Upper lobe of left lung (tissue), 6 donors: ENCODE data around the gene ERCC6L2. TPM values are rescaled to one million over a fixed set of nuclear protein-coding genes. Genes with fewer than 3 reads are reported as not detected.

Source experiments
- ATAC-seq, 2 donors: fragments of 200-7000 bp; cut with Tn5 transposase; one replicate each; pipeline ENCODE4 v1.9.1; 2022; ENCODE audit warnings: mild to moderate bottlenecking in 2 of 2, moderate library complexity in 2 of 2; ENCODE audit not compliant: low FRiP score in 2 of 2
- DNase-seq, 2 donors: peaks; one replicate each; pipeline ENCODE4 v3.0.0-alpha.2; 2019 to 2020
- H3K27ac ChIP-seq, 4 donors: fragments of 200-600 bp; sonication (generic); one replicate each; pipeline ENCODE4 v1.5.1; 2016 to 2019
- H3K27me3 ChIP-seq, 4 donors: fragments of 200-600 bp; sonication (generic); one replicate each; pipeline ENCODE4 v1.5.1; 2017 to 2019
- H3K36me3 ChIP-seq, 4 donors: fragments of 200-600 bp; sonication (generic); one replicate each; pipeline ENCODE4 v1.5.1; 2016 to 2019
- H3K4me1 ChIP-seq, 4 donors: fragments of 200-600 bp; sonication (generic); one replicate each; pipeline ENCODE4 v1.5.1; 2018 to 2019
- H3K4me3 ChIP-seq, 4 donors: fragments of 200-600 bp; sonication (generic); one replicate each; pipeline ENCODE4 v1.5.1; 2017 to 2019; ENCODE audit warnings: mild to moderate bottlenecking in 2 of 4, moderate library complexity in 1 of 4
- H3K9me3 ChIP-seq, 4 donors: fragments of 200-600 bp; sonication (generic); one replicate each; pipeline ENCODE4 v1.5.1; 2018 to 2019
- CTCF ChIP-seq, 6 experiments: fragments of 450-650 bp in 4 of 6; fragments of 200-600 bp in 2 of 6; sonication (generic) in 2 of 6; IDR thresholded peaks; one replicate each; pipeline ENCODE4 v1.5.1; 2016 to 2019; ENCODE audit warnings: antibody characterized with exemption in 6 of 6
- EP300 ChIP-seq, 4 donors: sonication (generic); formaldehyde crosslinking; IDR thresholded peaks; one replicate each; pipeline ENCODE4 v1.5.1; 2017; ENCODE audit warnings: antibody characterized with exemption in 4 of 4, control low read depth in 2 of 4
- POLR2A ChIP-seq, 4 donors: fragments of 450-650 bp; IDR thresholded peaks; one replicate each; pipeline ENCODE4 v1.5.1; 2016 to 2017; ENCODE audit warnings: antibody characterized with exemption in 4 of 4, mild to moderate bottlenecking in 2 of 4
- POLR2AphosphoS5 ChIP-seq, 2 donors: sonication (generic); formaldehyde crosslinking; IDR thresholded peaks; one replicate each; pipeline ENCODE4 v1.5.1; 2017; ENCODE audit warnings: antibody characterized with exemption in 2 of 2
- WGBS, 2 donors: methylation state at CpG; one replicate each; pipeline ENCODE4 v1.1.5; 2017 to 2018; 5-methylcytosine and 5-hydroxymethylcytosine counted together
- small RNA-seq, 4 donors: library from RNA; depleted of rRNA; stranded (forward); fragments of <200 nt; gene quantifications; one replicate each; pipeline ENCODE3, GENCODE V24; 2016
- total RNA-seq, 6 donors: library from RNA; depleted of rRNA in 4 of 6; stranded (reverse); fragments of >200 nt in 4 of 6; gene quantifications; one replicate each; pipeline versions ENCODE4 v1.1.0 to v1.2.1, GENCODE V29; 2016 to 2021
- donor health status: DM: no; HTN: no; CAD: no; lungs with moderate emphysema.
- donor health status: DM: no; HTN: yes; CAD: no; lungs with severe emphysema.

ERCC6L2 gene
- total RNA-seq, 6 donors from 2014 or later, result 37.3 to 117 (median 67.8) TPM

- no peak overlapping the region for H3K27ac ChIP-seq
- H3K36me3 ChIP-seq, result peaks cover 0 to 50% (median 9%) of the 10 kb centered on the region in 4 donors
- 70 to 75% methylated on average over 4 of the region's 4 CpGs for WGBS, 2 donors
- no peaks in the 10 kb centered on the region for H3K9me3 ChIP-seq
- H3K27me3 ChIP-seq, result no peaks in the 10 kb centered on the region
- H3K4me3 ChIP-seq, result no peak overlapping the region
- DNase-seq (no peak), ATAC-seq (no peak)
- H3K4me1 ChIP-seq, result peaks cover 0 to 6% (median 1%) of the 10 kb centered on the region in 4 donors
- TF ChIP-seq CTCF (IDR thresholded peaks at IDR 0.05), result no peak
- TF ChIP-seq POLR2A (IDR thresholded peaks at IDR 0.05), result no peak
- TF ChIP-seq POLR2AphosphoS5 (IDR thresholded peaks at IDR 0.05), result no peak
- TF ChIP-seq EP300 (IDR thresholded peaks at IDR 0.05), result no peak
These were observed 134.4 kb downstream of the ERCC6L2 start for GRCh38 chr9:96009690-96010472.

- ATAC-seq, result no peak
- 87 to 89% methylated on average over 6 of the region's 6 CpGs for WGBS, 2 donors
- H3K27me3 ChIP-seq, result no peaks in the 10 kb centered on the region
- H3K4me1 ChIP-seq, result peaks cover 0 to 3% (median 1%) of the 10 kb centered on the region in 4 donors
- H3K9me3 ChIP-seq, result no peaks in the 10 kb centered on the region
- DNase-seq, result no peak
- no peak overlapping the region for H3K27ac ChIP-seq
- H3K4me3 ChIP-seq, result no peak overlapping the region
- peak in 1 of 4 donors; percentile 42 for TF ChIP-seq POLR2A (IDR thresholded peaks at IDR 0.05)
- no peak for TF ChIP-seq POLR2AphosphoS5 (IDR thresholded peaks at IDR 0.05)
- no peak for TF ChIP-seq CTCF (IDR thresholded peaks at IDR 0.05)
- peaks cover 0 to 23% (median 5%) of the 10 kb centered on the region in 4 donors for H3K36me3 ChIP-seq
These were observed 138.6 kb downstream of the ERCC6L2 start for GRCh38 chr9:96014078-96014477.

GRCh38 chr9:96015876-96016686, 140.6 kb downstream of the ERCC6L2 start:
- ATAC-seq (no peak), DNase-seq (no peak)
- Histone ChIP-seq H3K4me1 (peaks cover 9 to 13% (median 10%) of the 10 kb centered on the region in 4 donors), H3K27ac (peak overlapping the region in 2 of 4 donors; percentile 16 to 35), H3K9me3 (no peaks in the 10 kb centered on the region), H3K36me3 (peaks cover 0 to 15% (median 1%) of the 10 kb centered on the region in 4 donors), H3K27me3 (peaks cover 0 to 4% (median 2%) of the 10 kb centered on the region in 4 donors), H3K4me3 (no peak overlapping the region)
- WGBS, 2 donors, result 80 to 81% methylated on average over 3 of the region's 3 CpGs
- TF ChIP-seq POLR2A (IDR thresholded peaks at IDR 0.05) (no peak), POLR2AphosphoS5 (IDR thresholded peaks at IDR 0.05) (no peak), CTCF (IDR thresholded peaks at IDR 0.05) (no peak), EP300 (IDR thresholded peaks at IDR 0.05) (no peak)

Small RNAs within 50 kb of the gene (small RNA-seq; reads per million reads assigned to genes)
- gene RNA5SP289 (0 reads per million in 4 donors), gene RNU2-46P (0 to 1.2 (median 0) reads per million in 4 donors)
